Muscle of arm (tissue), 12 donors: ENCODE results near the gene IGF2. TPM values are rescaled to one million over a fixed set of nuclear protein-coding genes. Genes with fewer than 3 reads are reported as not detected.

Source experiments
- DNase-seq: peaks from one replicate; pipeline ENCODE4 v3.0.0-alpha.2; 2013
- polyA plus RNA-seq, 12 donors: library from polyadenylated mRNA; unstranded; fragments of 120-200 nt; gene quantifications; one replicate each; pipeline ENCODE4 v1.2.1, GENCODE V29; 2013; ENCODE audit not compliant: insufficient read length in 12 of 12

IGF2 gene
- polyA plus RNA-seq, 12 donors = 2,801 to 25,201 (median 3,863) TPM

- no peak for DNase-seq
Observed at GRCh38 chr11:2138431-2139122, 612 bp downstream of the IGF2 start.

GRCh38 chr11:2138068-2138430 lies 1.1 kb downstream of the IGF2 start:
- no peak for DNase-seq

GRCh38 chr11:2137202-2138067 lies 1.8 kb downstream of the IGF2 start:
- DNase-seq = peak; percentile 88

- no peak for DNase-seq
Observed at GRCh38 chr11:2136952-2137201, 2.3 kb downstream of the IGF2 start.

GRCh38 chr11:2136209-2136951 lies 2.8 kb downstream of the IGF2 start:
- no peak for DNase-seq

- DNase-seq = no peak
Observed at GRCh38 chr11:2135648-2136201, 3.5 kb downstream of the IGF2 start.

GRCh38 chr11:2135018-2135569 lies 4.1 kb downstream of the IGF2 start:
- no peak for DNase-seq

- no peak for DNase-seq
Observed at GRCh38 chr11:2134022-2135010, 4.9 kb downstream of the IGF2 start.

GRCh38 chr11:2133241-2134021 lies 5.8 kb downstream of the IGF2 start:
- DNase-seq = no peak

GRCh38 chr11:2132874-2133240 lies 6.3 kb downstream of the IGF2 start:
- DNase-seq = no peak

- no peak for DNase-seq
Observed at GRCh38 chr11:2132246-2132645, 6.9 kb downstream of the IGF2 start.

- no peak for DNase-seq
Observed at GRCh38 chr11:2131371-2132236, 7.6 kb downstream of the IGF2 start.

GRCh38 chr11:2130881-2131352 lies 8.3 kb downstream of the IGF2 start:
- no peak for DNase-seq

- DNase-seq = no peak
Observed at GRCh38 chr11:2129699-2130366, 9.4 kb downstream of the IGF2 start.

GRCh38 chr11:2129308-2129698 lies 9.9 kb downstream of the IGF2 start:
- DNase-seq = no peak

GRCh38 chr11:2128511-2129307 lies 10.5 kb downstream of the IGF2 start:
- DNase-seq = no peak

GRCh38 chr11:2128130-2128510 lies 11.1 kb downstream of the IGF2 start:
- no peak for DNase-seq
